A673 (cell line): ENCODE results near the gene NRP2. TPM values are rescaled to one million over a fixed set of nuclear protein-coding genes. Genes with fewer than 3 reads are reported as not detected.

Experiments
- BruUV-seq: library from RNA; stranded (reverse); fragments of 400-500 nt; replicated peaks from 2 replicates; lab custom pipeline; 2021; lab: Mats Ljungman, UMichigan
- CTCF ChIA-PET: fragments of 300-600 bp; sonication (Branson Sonifier 250); formaldehyde crosslinking; loops from one replicate; lab custom pipeline; 2022; ENCODE audit warnings: antibody characterized with exemption; lab: Charles Lee
- POLR2A ChIA-PET: fragments of 300-600 bp; sonication (Branson Sonifier 250); formaldehyde crosslinking; loops from one replicate; lab custom pipeline; 2022; ENCODE audit warnings: antibody characterized with exemption; ENCODE audit not compliant: low non-redundant PET; lab: Charles Lee
- DNase-seq: peaks from one replicate; pipeline ENCODE4 v3.0.0-alpha.2; 2015; ENCODE audit warnings: low spot score
- H3K27ac ChIP-seq: fragments of 200-600 bp; sonication (generic); 2 replicates; pipeline ENCODE4 v1.5.1; 2016; ENCODE audit warnings: mixed run types, low read depth, mild to moderate bottlenecking, mixed read lengths, antibody characterized with exemption, low read length; ENCODE audit not compliant: poor library complexity, severe bottlenecking
- H3K27me3 ChIP-seq: fragments of 200-600 bp; sonication (generic); replicated peaks from 2 replicates; pipeline ENCODE4 v1.6.1; 2017; ENCODE audit warnings: mixed run types, low read depth, mild to moderate bottlenecking, mixed read lengths, antibody characterized with exemption, low read length; ENCODE audit not compliant: insufficient read depth, poor library complexity
- H3K36me3 ChIP-seq: fragments of 200-600 bp; sonication (generic); 2 replicates; pipeline ENCODE4 v1.6.1; 2016; ENCODE audit warnings: mixed run types, mild to moderate bottlenecking, mixed read lengths, antibody characterized with exemption, low read length; ENCODE audit not compliant: insufficient read depth, poor library complexity, severe bottlenecking
- H3K4me1 ChIP-seq: fragments of 200-600 bp; sonication (generic); 2 replicates; pipeline ENCODE4 v1.6.1; 2017; ENCODE audit warnings: mixed run types, mild to moderate bottlenecking, mixed read lengths, antibody characterized with exemption, low read length; ENCODE audit not compliant: insufficient read depth, poor library complexity, severe bottlenecking
- H3K4me3 ChIP-seq: fragments of 200-600 bp; sonication (generic); 2 replicates; pipeline ENCODE4 v1.5.1; 2016; ENCODE audit warnings: low read depth, mixed run types, mild to moderate bottlenecking, mixed read lengths, low read length; ENCODE audit not compliant: poor library complexity, severe bottlenecking
- H3K9me3 ChIP-seq: fragments of 200-600 bp; sonication (generic); 2 replicates; pipeline ENCODE4 v1.6.1; 2016; ENCODE audit warnings: mixed run types, low read depth, mild to moderate bottlenecking, mixed read lengths, antibody characterized with exemption, low read length; ENCODE audit not compliant: poor library complexity, severe bottlenecking
- EZH2 ChIP-seq: fragments of 200-600 bp; sonication (generic); IDR thresholded peaks from 2 replicates; pipeline ENCODE4 v1.6.1; 2017; ENCODE audit warnings: borderline replicate concordance, low read depth, mild to moderate bottlenecking, mixed read lengths, antibody characterized with exemption, low read length; ENCODE audit not compliant: poor library complexity, severe bottlenecking
- intact Hi-C: fragments of 100-400 bp; cut with micrococcal nuclease; formaldehyde crosslinking; loops from one replicate; pipeline ENCODE4 v1.10.0; 2022; ENCODE audit not compliant: unreplicated experiment
- total RNA-seq: library from RNA; stranded (reverse); gene quantifications from 2 replicates; pipeline ENCODE4 v1.2.3, GENCODE V29; 2021
- TF ChIP-seq, protein P1 (sequence below): fragments of 300-800, 200-600 bp; sonication (generic); conservative IDR thresholded peaks from 2 replicates; pipeline ENCODE4 v1.5.1; 2017; ENCODE audit warnings: low read depth, mild to moderate bottlenecking, antibody characterized with exemption, low read length, moderate library complexity, mixed read lengths

The NRP2 gene
- total RNA-seq, 1 experiment from 2014 or later, result 4.0 TPM

DNA sequence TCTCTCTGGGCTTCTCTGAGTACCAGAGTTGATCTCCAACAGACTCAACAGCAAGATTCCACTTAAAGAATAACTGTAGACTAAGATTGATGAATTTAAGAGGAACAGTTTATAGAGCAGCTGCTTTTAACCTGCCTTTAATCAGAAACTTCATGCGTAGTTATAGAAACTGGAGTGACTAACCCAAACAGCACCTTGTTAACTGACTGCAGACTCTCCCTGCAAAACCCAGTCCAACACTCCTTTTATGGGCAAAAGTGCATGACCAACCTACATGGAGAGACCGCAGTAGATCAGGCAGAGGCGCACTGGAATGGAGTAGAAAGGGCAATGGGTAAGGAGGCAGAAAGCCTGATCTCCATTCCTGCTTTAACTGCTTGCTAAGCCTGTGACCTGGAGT lies 110.6 kb downstream of the NRP2 start:
- DNase-seq, result no peak
- TF ChIP-seq EZH2, result no peak
- TF ChIP-seq, protein P1, sequence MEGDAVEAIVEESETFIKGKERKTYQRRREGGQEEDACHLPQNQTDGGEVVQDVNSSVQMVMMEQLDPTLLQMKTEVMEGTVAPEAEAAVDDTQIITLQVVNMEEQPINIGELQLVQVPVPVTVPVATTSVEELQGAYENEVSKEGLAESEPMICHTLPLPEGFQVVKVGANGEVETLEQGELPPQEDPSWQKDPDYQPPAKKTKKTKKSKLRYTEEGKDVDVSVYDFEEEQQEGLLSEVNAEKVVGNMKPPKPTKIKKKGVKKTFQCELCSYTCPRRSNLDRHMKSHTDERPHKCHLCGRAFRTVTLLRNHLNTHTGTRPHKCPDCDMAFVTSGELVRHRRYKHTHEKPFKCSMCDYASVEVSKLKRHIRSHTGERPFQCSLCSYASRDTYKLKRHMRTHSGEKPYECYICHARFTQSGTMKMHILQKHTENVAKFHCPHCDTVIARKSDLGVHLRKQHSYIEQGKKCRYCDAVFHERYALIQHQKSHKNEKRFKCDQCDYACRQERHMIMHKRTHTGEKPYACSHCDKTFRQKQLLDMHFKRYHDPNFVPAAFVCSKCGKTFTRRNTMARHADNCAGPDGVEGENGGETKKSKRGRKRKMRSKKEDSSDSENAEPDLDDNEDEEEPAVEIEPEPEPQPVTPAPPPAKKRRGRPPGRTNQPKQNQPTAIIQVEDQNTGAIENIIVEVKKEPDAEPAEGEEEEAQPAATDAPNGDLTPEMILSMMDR, result no peak
- POLR2A ChIA-PET, result no interaction called here
- Histone ChIP-seq H3K27me3 (no peaks in the 10 kb centered on the region), H3K36me3 (no peaks in the 10 kb centered on the region), H3K9me3 (no peaks in the 10 kb centered on the region), H3K27ac (no peak overlapping the region), H3K4me1 (no peaks in the 10 kb centered on the region), H3K4me3 (no peak overlapping the region)
- intact Hi-C loops, result no loop called here
- CTCF ChIA-PET, result no interaction called here
- BruUV-seq, result no TSS peak

DNA sequence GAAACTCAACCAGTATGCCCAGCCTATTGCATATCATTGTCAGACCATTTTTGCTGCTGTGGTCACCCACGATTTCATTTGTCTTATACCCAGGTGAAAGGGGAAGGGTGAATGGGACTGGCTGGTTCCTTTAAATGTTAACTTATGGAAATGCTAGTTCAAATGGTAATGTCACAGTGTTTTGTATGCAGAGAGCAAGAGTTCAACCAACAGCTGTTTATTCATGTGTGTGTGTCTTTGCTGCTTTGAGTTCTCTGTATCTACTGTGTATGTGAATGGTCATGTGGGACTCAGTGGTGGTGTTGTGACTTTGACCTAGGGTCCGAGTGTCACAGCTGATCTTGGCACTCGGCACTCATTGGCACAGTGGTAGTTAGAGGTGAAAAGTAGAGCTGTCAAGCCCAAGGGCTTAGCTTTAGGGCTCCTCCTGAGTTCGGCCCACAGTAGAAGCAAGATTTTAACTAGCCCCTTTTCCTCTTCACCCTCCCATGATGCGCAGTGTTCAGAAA lies 114.6 kb downstream of the NRP2 start:
- CTCF ChIA-PET, result no interaction called here
- TF ChIP-seq EZH2, result no peak
- TF ChIP-seq, protein P1, result no peak
- POLR2A ChIA-PET, result no interaction called here
- Histone ChIP-seq H3K4me1 (no peaks in the 10 kb centered on the region), H3K36me3 (no peaks in the 10 kb centered on the region), H3K27ac (no peak overlapping the region), H3K9me3 (no peaks in the 10 kb centered on the region), H3K27me3 (no peaks in the 10 kb centered on the region), H3K4me3 (no peak overlapping the region)
- no peak for DNase-seq
- intact Hi-C loops, result no loop called here
- no TSS peak for BruUV-seq

DNA sequence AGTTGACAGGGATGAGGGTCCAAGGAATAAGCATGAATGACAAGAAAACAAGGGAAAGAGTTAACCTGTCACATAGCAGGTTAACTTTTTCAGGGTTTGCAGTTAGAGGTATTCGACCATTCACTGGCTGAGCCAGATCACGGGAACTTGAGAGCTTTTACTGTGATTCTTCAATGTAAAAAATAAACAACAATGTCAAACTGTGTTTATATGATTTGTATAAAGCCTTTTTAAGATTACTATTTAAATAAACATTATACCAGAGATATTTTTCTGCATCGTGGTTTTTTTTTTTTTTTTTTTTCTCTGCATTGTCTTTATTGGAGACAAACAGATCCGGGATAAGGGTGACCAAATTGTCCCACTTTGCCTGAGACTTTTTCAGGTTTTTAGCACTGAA lies 115.6 kb downstream of the NRP2 start:
- POLR2A ChIA-PET, result no interaction called here
- no peaks in the 10 kb centered on the region for H3K9me3 ChIP-seq
- no peaks in the 10 kb centered on the region for H3K36me3 ChIP-seq
- H3K27ac ChIP-seq, result no peak overlapping the region
- no peak for TF ChIP-seq EZH2
- TF ChIP-seq, protein P1, result no peak
- no peaks in the 10 kb centered on the region for H3K27me3 ChIP-seq
- intact Hi-C loops, result no loop called here
- CTCF ChIA-PET, result no interaction called here
- H3K4me3 ChIP-seq, result no peak overlapping the region
- no TSS peak for BruUV-seq
- H3K4me1 ChIP-seq, result no peaks in the 10 kb centered on the region
- DNase-seq, result no peak
